HG02840 (cell line): Measurements from ENCODE around the gene RNF223.
"Not testable (repeated sequence)": the region's sequence is repeated elsewhere in the genome, so short reads cannot be mapped to it uniquely, and the experiment has no call there.

ENCODE experiments used
- ATAC-seq: cut with Tn5 transposase; IDR thresholded peaks from one replicate; pipeline ENCODE4 v1.9.1; 2021; ENCODE audit warnings: mild to moderate bottlenecking, moderate library complexity, moderate number of reproducible peaks; ENCODE audit not compliant: unreplicated experiment, low FRiP score

The RNF223 gene

GRCh38 chr1:1110561-1110971 is 36.5 kb upstream of the RNF223 start:
- ATAC-seq, result no peak

DNA sequence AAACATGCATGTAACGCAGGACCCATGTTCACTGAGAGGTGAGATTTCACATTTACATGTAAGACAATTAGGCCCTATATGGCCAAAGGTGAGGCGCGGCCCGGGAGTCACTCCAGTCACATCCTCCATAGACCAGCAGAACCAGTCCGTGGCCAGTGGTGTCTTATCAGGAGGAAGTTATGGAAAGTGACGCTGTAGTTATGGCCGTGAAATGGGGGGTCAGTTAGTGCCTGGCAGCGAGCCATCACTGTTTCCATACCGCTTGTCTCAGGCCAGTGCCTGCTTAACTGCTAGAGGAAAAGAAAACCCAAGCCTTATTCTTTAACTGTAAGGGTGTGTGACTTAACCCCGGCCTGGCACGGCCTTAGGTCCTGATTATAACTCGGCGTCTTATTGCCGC is 35.6 kb upstream of the RNF223 start:
- no peak for ATAC-seq

GRCh38 chr1:1106510-1107221 is 32.6 kb upstream of the RNF223 start:
- ATAC-seq, result no peak

DNA sequence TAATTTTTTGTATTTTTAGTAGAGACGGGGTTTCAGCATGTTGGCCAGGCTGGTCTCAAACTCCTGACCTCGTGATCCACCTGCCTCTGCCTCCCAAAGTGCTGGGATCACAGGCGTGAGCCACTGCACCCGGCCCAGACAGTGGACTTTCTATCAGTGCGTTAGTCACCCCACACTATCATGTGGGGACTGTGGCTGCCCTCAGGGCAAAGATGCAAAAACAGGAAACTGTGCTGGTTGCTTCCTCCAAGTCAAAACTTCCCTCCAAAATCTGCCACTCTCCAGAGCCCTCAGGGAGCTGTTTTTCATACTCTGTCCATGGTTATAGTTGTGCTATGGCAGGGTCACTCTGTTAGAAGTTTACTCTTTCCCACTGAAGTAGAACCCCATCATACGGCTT is 30.0 kb upstream of the RNF223 start:
- ATAC-seq, result not testable (repeated sequence)

DNA sequence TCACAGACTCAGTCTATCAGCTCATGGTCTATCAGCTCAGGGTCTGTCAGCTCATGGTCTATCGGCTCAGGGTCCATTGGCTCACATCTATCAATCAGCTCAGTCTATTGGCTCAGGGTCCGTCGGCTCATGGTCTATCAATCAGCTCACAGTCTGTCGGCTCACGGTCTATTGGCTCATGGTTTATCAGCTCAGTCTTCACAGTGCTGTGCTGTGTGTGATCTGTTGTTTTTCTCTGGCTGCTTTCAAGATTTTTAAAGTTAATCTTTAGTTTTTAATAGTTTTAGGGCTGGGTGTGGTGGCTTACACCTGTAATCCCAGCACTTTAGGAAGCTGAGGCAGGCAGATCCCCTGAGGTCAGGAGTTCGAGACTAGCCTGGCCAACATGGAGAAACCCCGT is 27.4 kb upstream of the RNF223 start:
- ATAC-seq, result no peak

DNA sequence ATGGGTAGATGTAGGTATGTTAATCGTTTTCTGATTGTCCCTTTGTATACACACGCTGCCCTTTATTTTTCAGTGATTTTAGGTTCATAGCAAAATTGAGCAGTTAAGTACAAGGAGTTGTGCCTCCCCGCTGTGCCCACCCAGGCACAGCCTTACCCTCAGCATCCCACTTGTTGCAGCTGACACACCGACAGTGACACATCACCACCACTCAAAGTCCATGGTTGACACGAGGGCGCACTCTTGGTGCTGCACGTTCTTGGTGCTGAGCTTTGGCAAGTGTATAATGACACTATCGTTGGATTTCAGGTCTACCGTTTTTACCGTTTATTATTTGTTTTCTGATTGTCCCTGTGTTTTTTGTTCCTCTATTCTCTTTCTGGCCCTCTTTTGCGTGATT is 26.2 kb upstream of the RNF223 start:
- ATAC-seq, result no peak

DNA sequence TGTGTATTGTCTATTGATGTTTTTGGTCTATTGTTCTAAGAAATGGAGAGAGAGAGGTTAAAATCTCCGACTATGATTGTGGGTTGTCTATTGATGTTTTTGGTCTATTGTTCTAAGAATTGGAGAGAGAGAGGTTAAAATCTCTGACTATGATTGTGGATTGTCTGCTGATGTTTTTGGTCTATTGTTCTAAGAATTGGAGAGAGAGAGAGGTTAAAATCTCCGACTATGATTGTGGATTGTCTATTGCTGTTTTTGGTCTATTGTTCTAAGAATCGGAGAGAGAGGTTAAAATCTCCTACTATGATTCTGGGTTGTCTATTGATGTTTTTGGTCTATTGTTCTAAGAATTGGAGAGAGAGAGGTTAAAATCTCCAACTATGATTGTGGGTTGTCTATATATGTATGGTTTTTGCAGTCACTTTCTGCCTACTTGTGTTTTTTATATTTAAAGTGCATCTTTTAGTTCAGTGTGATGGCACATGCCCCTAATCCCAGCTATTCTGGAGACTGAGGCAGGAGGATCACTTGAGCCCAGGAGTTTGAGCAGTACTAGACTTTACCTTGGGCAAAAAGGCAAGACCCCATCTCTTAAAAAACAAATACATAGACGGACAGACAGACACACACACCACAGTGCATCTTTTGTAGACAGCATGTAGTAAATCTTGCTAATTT is 25.5 kb upstream of the RNF223 start:
- no peak for ATAC-seq

DNA sequence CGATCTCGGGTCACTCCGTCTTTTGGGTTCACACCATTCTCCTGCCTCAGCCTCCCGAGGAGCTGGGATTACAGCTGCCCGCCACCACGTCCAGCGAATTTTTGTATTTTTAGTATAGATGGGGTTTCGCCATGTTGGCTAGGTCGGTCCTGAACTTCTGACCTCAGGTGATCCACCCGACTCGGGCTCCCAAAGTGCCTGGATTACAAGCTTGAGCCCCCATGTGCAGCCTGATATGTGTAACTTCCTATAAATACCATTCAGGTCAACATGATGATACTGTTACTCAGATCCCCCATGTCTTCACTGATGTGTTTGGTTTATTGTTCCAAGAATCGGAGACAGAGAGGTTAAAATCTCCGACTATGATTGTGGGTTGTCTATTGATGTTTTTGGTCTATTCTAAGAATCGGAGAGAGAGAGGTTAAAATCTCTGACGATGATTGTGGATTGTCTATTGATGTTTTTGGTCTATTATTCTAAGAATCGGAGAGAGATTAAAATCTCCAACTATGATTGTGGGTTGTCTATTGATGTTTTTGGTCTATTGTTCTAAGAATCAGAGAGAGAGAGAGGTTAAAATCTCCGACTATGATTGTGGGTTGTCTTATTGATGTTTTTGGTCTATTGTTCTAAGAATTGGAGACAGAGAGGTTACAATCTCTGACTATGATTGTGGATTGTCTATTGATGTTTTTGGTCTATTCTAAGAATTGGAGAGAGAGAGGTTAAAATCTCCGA is 24.7 kb upstream of the RNF223 start:
- no peak for ATAC-seq

DNA sequence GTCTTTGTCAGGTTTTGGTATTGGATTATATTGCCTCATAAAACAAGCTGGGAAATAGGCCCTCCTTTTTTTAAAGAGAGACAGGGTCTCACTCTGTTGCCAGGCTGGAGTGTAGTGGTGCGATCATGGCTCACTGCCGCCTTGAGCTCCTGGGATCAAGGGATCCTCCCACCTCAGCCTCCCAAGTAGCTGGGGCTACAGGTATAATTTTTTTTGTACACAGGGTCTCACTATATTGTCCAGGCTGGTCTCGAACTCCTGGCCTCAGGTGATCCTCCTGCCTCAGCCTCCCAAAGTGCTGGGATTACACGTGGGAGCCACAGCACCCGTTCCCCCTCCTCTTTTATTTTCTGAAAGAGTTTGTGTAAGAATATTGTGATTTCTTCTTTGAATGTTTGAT is 22.0 kb upstream of the RNF223 start:
- ATAC-seq, result not testable (repeated sequence)

GRCh38 chr1:1094981-1095380 is 20.9 kb upstream of the RNF223 start:
- no peak for ATAC-seq

DNA sequence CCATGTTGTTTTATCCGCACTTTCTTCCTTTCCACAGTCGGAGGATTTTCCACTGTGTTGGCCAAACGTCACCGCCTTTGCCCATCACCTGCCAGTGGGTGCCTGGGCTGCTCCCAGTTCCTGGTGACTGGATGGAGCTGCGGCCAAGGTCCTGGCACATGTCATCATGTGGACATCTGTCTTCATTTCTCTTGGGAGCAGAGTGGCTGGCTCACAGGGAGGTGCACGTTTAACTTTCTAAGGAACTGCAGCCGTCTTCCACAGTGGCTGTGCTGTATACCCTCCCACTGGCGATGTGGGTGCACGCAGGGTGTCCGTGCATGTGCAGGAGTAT is 19.5 kb upstream of the RNF223 start:
- no peak for ATAC-seq

- ATAC-seq, result no peak
Observed at GRCh38 chr1:1092894-1093609, 18.9 kb upstream of the RNF223 start.

GRCh38 chr1:1092149-1092855 is 18.2 kb upstream of the RNF223 start:
- no peak for ATAC-seq

DNA sequence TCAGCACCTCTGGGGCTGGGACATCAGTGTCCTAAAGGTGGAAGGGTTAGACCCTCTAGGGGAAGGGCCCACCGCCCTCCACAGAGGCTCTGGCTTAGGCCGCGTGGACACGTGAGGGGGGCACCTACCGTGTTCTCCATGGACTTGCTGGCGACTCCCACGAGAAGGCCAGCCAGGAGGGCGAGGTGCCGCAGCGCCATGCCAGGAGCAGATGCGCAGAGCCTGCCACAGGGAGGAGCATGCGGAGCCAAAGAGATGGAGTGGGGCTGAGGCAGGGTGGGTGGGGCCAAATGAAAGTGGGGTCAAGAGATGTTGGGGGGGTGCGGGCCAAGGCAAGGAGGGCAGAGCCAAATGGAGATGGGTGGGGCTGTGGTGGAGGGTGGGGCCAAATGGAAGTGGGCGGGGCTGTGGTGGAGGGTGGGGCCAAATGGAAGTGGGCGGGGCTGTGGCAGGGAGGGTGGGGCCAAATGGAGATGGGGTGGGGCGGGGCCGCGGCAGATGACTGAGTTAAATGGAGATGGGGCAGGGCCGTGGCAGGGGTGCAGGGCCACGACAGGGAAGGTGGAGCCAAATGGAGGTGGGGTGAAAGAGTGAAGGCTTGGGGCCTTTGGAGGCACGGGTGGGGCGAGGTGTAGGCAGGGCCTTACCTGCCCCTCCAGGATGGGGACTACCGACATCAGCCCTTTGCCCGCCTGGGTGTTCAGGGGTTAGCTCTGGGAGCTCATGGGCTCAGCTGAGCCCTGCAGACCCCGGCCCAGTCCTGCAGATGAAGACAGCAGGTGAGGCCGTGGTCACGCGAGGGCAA is 17.4 kb upstream of the RNF223 start:
- ATAC-seq, result no peak

DNA sequence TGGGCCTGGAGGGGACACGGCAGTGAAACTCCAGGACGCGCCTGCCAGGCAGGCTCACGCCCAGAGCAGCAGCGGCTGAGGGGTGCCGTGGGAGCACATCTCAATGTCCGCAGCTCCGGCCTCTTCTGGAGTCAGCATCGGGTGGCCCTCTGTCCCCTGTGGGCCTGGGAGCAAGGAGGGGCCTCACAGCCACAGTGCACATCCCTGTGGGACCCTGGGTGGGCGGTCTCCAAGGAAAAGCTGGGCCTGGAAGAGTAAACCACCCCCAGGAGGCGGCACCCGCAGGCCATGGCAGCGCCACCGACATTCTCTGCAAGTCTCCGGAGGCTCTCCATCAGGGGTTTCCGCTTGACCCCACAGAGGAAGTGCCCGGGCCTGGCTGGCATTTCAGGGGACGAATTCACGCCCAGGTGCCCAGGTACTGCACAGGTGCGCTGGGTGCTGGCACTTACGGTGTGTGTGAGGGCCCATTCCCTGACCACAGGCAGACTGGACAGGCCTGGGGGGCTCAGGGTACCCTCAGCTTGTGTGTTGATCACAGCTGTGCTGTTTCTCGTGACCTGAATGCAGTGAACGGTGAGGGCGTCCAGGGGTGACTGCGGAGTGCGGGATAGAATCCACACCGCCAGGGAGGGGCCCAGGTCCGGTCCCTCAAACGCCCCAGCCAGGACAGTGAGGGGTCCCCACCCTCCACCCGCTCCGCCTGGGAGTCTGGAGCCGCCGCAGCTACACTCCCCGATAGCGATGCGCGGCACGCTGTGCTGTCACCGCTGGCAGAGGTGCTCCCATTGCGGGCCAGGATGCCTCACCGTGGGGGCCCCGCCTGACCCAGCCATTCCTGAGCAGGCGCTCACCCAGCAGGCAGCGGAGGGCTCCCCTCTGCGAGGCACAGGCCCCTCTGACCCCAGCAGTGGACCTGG is 16.6 kb upstream of the RNF223 start:
- no peak for ATAC-seq

- no peak for ATAC-seq
Observed at GRCh38 chr1:1089731-1090423, 15.8 kb upstream of the RNF223 start.

GRCh38 chr1:1088801-1089680 is 14.9 kb upstream of the RNF223 start:
- ATAC-seq, result no peak
